ENCODE results near the gene LRRC59. TPM values are rescaled to one million over a fixed set of nuclear protein-coding genes. Genes with fewer than 3 reads are reported as not detected.

LRRC59 gene
- total RNA-seq, 1 donor from 2014 or later = 113 TPM

DNA sequence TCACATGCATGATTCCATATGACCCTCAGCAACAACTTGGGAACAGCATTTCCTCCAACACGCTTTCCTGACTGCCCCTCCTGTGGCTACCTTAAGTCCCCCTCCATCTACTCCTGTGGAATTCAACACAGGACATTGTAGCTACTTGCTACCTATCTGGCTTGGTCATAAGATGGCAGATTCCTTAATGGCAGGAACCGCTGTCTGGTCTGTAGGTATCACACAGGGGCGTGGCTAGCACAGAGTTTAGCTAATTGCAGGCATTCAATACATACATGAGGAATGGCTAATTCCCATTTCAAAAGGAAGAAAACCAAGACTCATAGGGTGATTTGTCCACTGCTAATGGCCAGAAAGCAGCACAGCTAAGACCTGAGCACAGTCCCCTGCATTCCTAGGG, 8.6 kb downstream of the LRRC59 start:
- no peak overlapping the region for H3K4me3 Mint-ChIP-seq
- peaks cover 10% of the 10 kb centered on the region for H3K4me1 Mint-ChIP-seq
- no peaks in the 10 kb centered on the region for H3K9me3 Mint-ChIP-seq
- DNase-seq = no peak
- H3K27me3 Mint-ChIP-seq = no peaks in the 10 kb centered on the region
- intact Hi-C loops (cut with micrococcal nuclease) = no loop called here
- peaks cover 81% of the 10 kb centered on the region for H3K36me3 Mint-ChIP-seq (ENCODE audit: low read depth)
- H3K27ac Mint-ChIP-seq = no peak overlapping the region

DNA sequence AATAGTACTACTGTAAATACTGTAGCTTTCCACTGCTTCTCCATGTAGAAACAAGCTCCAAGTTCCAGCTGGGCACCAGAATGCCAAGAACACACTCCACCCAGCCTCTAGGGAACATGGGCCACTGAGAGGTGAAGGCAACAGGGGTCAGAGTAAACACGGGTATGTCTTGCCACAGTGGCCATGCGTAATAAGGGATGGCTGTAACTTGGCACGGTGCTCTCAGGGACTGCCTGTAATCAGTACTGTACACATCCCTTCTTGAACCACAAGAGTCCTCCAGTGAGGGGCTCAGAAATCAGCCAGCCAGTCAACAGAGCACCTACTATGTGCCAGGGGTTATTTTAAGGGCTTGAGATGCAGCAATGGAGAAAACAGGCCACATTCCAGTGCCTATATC, 10.8 kb downstream of the LRRC59 start:
- intact Hi-C loops (cut with micrococcal nuclease) = no loop called here
- Mint-ChIP-seq H3K36me3 (ENCODE audit: low read depth) (peaks cover 75% of the 10 kb centered on the region), H3K4me1 (peaks cover 3% of the 10 kb centered on the region), H3K27me3 (no peaks in the 10 kb centered on the region), H3K9me3 (no peaks in the 10 kb centered on the region), H3K27ac (no peak overlapping the region), H3K4me3 (no peak overlapping the region)
- DNase-seq = no peak

DNA sequence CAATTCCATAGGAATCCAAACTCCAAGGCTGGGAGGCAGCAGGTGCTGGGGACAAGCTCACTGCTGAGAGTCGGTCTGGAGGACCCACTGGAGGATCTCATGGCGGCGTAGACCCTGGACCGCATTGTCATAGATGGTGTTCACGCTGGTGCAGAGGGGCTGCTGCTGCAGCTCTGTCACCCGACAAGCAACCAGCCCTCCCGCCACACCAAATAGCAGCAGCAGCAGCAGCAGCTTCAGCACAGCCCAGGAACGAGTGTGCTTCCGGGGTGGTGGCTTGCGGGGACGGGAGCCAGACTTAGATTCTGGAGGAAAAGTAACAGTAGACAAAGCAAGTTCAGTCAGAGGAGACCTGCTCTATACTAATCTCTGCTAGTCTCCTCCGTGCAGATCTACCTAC, 14.4 kb downstream of the LRRC59 start:
- Mint-ChIP-seq H3K27me3 (no peaks in the 10 kb centered on the region), H3K4me3 (no peak overlapping the region), H3K36me3 (ENCODE audit: low read depth) (peaks cover 64% of the 10 kb centered on the region), H3K9me3 (no peaks in the 10 kb centered on the region), H3K4me1 (peaks cover 1% of the 10 kb centered on the region), H3K27ac (no peak overlapping the region)
- no peak for DNase-seq
- intact Hi-C loops (cut with micrococcal nuclease) = no loop called here

DNA sequence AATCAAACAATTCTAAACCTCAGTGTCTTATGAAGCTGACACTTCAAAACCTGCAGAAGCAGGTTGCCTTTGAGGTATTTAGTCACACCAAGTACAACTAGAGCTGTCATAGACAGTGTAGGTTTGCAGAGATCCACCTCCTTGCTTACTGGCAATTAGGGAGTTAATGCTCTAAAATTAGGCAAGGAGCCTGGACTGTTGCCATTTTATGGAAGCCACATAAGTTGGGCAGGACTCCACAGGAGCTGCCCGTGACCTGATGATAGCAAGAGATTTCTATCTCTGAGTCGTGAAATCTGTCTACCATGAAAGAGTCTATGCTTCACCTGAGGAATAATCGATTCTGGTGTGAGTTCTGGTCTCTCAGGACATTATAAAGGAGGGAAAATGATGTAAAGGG, 15.4 kb downstream of the LRRC59 start:
- no peaks in the 10 kb centered on the region for H3K9me3 Mint-ChIP-seq
- H3K36me3 Mint-ChIP-seq (ENCODE audit: low read depth) = peaks cover 54% of the 10 kb centered on the region
- no peaks in the 10 kb centered on the region for H3K27me3 Mint-ChIP-seq
- no peak overlapping the region for H3K4me3 Mint-ChIP-seq
- H3K4me1 Mint-ChIP-seq = peaks cover 1% of the 10 kb centered on the region
- intact Hi-C loops (cut with micrococcal nuclease) = no loop called here
- no peak for DNase-seq
- H3K27ac Mint-ChIP-seq = no peak overlapping the region

DNA sequence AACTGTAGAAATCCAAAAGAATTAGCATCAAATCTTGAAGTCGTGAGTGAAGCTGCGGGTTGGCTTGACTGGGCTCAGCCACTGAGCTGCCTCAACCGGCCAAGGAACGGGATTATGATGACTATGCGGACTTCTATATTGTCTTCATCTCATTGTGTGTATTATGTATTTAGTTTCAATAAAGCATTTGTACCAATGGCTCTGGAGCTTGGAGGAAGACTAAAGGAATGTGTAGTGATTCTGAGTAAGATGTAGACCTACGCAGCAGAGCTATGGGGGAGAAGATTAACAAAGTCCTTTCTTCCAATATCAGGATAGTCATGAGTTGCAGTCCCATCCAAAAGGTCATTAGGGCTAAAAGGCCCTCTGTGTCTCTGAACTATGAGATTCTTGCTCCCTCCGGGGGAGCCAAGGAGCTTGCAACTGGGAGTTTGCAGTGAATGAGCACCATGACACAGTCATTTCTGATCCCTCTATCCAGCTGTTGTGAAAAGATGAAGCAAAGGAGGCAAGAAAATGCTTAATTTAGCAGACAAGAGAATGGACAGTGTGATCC, 16.0 kb downstream of the LRRC59 start:
- Mint-ChIP-seq H3K36me3 (ENCODE audit: low read depth) (peaks cover 48% of the 10 kb centered on the region), H3K27ac (no peak overlapping the region), H3K9me3 (no peaks in the 10 kb centered on the region), H3K4me1 (peaks cover 3% of the 10 kb centered on the region), H3K4me3 (no peak overlapping the region), H3K27me3 (no peaks in the 10 kb centered on the region)
- no peak for DNase-seq
- intact Hi-C loops (cut with micrococcal nuclease) = no loop called here

DNA sequence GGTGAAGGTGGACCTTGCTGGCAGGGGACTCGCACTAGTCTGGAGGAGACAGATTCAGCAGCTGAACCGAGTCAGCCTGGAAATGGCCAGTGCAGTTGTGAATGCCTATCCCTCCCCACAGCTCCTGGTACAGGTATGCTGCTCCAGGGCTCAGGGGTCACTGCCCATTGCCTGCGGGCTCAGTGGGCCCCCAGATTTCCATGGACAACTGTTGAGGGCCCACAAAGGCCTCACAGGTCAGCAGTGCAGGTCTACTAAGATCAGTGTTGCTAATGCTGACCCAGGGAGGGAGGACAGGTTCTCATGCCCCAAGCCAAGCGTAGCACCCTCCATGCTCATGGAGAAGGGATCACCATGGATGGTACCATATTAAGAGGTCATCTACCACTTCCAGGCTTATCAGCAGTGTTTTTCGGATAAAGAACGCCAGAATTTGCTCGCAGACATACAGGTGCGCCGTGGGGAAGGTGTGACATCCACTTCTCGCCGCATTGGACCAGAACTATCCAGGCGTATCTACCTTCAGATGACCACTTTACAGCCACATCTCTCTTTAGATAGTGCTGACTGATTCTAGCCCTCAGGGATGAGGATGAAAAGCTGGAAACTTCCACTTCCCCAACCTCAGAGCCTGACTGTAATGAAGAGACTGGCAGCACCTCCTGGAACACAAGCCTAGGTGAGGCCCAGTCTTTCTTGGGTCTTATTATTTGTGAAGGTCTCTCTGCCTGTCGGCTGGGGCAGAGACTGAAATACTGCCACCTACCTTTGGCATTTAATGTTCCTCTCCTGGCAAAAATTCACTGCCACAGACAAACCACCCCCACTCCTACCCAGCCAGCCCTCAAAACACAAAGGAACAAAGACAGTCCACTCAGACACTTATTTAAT, 16.7 kb downstream of the LRRC59 start:
- H3K36me3 Mint-ChIP-seq (ENCODE audit: low read depth) = peaks cover 42% of the 10 kb centered on the region

DNA sequence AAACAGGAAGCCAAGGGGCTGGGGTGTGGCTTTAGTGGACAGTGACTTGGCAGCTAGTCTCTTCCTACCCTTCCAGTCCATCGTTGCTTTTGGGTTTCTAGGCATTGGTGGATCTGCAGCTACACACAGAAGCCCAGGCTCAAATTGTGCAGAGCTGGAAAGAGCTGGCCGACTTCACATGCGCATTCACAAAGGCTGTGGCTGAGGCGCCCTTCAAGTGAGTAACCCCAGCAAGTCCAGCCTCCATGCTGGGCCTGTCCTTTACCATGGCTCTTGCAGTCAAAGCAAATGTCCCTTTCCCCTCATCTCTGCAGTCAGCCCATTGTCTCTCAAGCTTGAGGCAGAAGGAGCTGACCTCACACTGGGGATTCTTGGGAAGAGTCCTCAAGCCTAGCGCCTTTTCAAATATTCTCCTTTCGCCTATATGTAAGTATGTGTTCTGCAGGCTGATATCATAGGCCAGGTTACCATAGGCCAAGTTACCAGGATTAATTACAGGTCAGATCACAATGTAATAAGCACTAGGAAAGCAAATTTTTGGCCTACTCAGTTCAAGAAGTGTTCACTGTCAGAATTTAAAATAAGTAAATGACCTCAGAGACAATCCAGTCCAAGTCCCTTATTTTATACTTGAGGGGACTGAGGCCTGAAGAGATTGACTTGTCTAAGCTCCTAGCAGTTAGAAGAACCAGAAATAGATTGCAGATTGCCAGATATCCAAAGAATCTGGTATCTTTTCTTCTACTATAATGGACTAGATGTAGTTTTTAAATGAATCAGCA, 17.8 kb downstream of the LRRC59 start:
- no peak for DNase-seq
- intact Hi-C loops (cut with micrococcal nuclease) = no loop called here
- peaks cover 3% of the 10 kb centered on the region for H3K4me1 Mint-ChIP-seq
- no peaks in the 10 kb centered on the region for H3K9me3 Mint-ChIP-seq
- no peak overlapping the region for H3K4me3 Mint-ChIP-seq
- H3K27me3 Mint-ChIP-seq = no peaks in the 10 kb centered on the region
- H3K36me3 Mint-ChIP-seq (ENCODE audit: low read depth) = peaks cover 40% of the 10 kb centered on the region
- no peak overlapping the region for H3K27ac Mint-ChIP-seq

More for the DNA sequence above, 16.7 kb downstream of the LRRC59 start:
- intact Hi-C loops (cut with micrococcal nuclease) = no loop called here
- Mint-ChIP-seq H3K4me3 (no peak overlapping the region), H3K4me1 (peaks cover 3% of the 10 kb centered on the region), H3K9me3 (no peaks in the 10 kb centered on the region), H3K27me3 (no peaks in the 10 kb centered on the region), H3K27ac (no peak overlapping the region)
- no peak for DNase-seq

DNA sequence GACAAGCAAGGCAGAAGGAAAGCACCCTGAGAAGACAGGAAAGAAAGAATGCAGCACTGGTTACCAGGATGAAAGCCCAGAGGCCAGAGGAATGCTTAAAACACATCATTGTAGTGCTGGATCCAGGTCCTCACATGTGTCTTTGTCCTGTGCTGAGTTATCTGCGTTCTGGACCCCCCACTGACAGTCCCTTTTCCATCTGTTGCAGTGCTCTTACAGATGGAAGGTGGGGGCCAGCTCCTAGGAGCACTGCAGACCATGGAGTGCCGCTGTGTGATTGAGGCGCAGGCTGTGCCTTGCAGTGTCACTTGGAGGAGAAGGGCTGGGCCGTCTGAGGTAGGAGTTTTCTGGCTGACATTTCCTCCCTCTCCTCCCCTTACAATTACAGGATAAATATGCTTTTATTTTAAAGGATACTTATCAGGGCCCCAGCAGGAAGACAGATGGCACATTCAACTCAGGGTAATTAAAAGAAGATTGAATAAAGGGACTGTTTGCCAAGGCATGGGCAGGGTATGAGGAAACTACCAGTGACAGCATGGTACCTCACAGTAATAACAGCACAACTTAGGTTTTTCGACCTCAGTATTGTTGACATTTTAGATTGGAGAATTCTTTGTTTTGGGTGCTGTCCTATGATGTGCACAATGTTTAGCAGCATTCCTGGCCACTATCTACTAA, 21.3 kb downstream of the LRRC59 start:
- H3K27ac Mint-ChIP-seq = no peak overlapping the region
- intact Hi-C loops (cut with micrococcal nuclease) = no loop called here

DNA sequence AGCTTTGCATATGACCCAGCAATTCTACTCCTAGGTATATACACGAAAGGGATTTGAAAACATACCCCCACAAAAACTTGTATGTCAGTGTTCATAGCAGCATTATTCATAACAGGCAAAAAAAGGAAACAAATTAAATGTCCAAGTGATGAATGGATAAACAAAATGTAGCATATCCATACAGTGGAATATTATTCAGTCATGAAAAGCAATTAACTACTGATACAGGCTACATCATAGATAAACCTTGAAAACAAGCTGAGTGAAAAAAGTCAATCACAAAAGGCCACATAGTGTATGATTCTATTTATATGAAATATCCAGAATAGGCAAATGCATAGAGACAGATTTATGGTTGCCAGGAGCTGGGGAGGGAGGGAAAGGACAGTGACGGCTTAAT, 23.6 kb downstream of the LRRC59 start:
- peaks cover 41% of the 10 kb centered on the region for H3K36me3 Mint-ChIP-seq (ENCODE audit: low read depth)
- H3K27me3 Mint-ChIP-seq = no peaks in the 10 kb centered on the region
- peaks cover 28% of the 10 kb centered on the region for H3K4me1 Mint-ChIP-seq
- intact Hi-C loops (cut with micrococcal nuclease) = loop anchor here (1.0 kb wide), 1 partner anchor 24 kb away; the partner anchor contains the start of gene LRRC59
- no peaks in the 10 kb centered on the region for H3K9me3 Mint-ChIP-seq
- peak overlapping the region; percentile 100 for H3K27ac Mint-ChIP-seq
- no peak for DNase-seq
- H3K4me3 Mint-ChIP-seq = peak overlapping the region; percentile 98

More for the DNA sequence above, 21.3 kb downstream of the LRRC59 start:
- H3K4me1 Mint-ChIP-seq = peaks cover 27% of the 10 kb centered on the region
- DNase-seq = no peak
- no peaks in the 10 kb centered on the region for H3K27me3 Mint-ChIP-seq
- H3K9me3 Mint-ChIP-seq = no peaks in the 10 kb centered on the region
- no peak overlapping the region for H3K4me3 Mint-ChIP-seq
- H3K36me3 Mint-ChIP-seq (ENCODE audit: low read depth) = peaks cover 35% of the 10 kb centered on the region

DNA sequence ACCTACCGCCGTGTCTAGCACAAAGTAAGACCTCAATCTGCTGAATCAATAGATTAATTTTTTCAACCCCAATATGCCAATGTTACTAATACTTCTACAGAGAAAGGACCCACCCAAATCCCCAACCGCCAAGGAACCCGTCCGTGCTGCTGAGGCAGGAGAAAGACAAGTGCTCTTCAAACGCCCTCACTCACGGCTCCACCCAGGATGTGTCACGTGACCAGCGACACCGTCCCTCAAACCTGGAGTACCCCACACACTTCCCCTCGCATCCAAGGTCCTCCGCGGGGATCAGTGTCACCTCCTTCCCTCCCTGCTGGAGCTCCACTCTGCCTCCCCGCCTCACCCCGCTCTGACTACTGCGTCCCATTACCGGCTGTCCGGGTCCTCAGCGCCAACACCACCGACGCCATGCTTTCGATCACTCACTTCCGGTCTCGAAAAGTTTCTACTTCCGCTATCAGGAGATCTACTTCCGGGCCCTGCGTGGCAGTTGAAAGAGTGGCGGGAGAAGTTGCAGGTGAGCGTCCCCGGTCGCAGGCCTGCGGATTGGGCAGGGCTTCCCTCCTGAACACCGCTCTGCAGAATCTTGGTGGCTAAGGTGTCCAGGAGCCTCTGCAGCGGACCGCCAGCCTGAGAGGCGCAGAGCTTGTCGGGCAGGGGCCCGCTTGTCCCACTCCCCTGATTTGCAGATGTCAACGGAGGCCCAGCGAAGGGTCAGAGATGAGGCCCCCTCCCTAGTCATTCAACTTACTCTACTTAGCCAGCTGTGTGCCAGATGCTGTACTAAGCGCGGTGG, 24.4 kb downstream of the LRRC59 start, which contains the start of the genes EME1 and MRPL27:
EME1 (plus strand) TSS at position 472 of the 799 bp plus-strand sequence. CDS start 1,980 bp downstream, outside the sequence.
MRPL27 (minus strand) TSS at position 427 of the 799 bp plus-strand sequence; CDS start at position 413, 14 bp downstream.
- intact Hi-C loops (cut with micrococcal nuclease) = loop anchor here (1.0 kb wide), 1 partner anchor 24 kb away; the partner anchor contains the start of gene LRRC59
- H3K9me3 Mint-ChIP-seq = no peaks in the 10 kb centered on the region
- DNase-seq = peak; percentile 96
- peaks cover 49% of the 10 kb centered on the region for H3K36me3 Mint-ChIP-seq (ENCODE audit: low read depth)
- peaks cover 28% of the 10 kb centered on the region for H3K4me1 Mint-ChIP-seq
- no peaks in the 10 kb centered on the region for H3K27me3 Mint-ChIP-seq
- peak within 1 kb of the TSS; percentile 98 for H3K4me3 Mint-ChIP-seq
- peak within 1 kb of the TSS; percentile 100 for H3K27ac Mint-ChIP-seq

DNA sequence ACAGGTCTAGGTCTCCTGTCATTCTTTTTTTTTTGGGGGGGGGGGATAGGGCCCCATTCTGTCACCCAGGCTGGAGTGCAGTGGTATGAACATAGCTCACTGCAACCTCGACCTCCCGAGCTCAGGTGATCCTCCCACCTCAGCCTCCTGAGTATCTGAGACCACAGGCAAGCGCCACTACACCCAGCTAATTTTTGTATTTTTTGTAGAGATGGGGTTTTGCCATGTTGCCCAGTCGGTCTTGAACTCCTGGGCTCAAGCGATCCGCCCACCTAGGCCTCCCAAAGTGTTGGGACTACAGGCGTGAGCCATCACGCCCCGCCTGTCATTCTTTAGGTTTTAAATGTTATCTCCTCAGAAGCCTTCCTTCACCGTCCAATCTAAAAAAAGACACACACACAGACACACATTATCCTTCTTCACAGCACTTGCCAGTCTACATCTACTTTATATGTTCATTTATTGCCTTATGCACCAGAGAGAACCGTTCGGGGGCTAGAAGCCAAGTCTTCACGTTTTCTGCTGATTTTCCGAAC, 25.0 kb downstream of the LRRC59 start:
- Mint-ChIP-seq H3K4me1 (peaks cover 30% of the 10 kb centered on the region), H3K27me3 (no peaks in the 10 kb centered on the region), H3K36me3 (ENCODE audit: low read depth) (peaks cover 55% of the 10 kb centered on the region), H3K27ac (peak overlapping the region; percentile 100), H3K4me3 (peak overlapping the region; percentile 98), H3K9me3 (no peaks in the 10 kb centered on the region)
- no peak for DNase-seq
- intact Hi-C loops (cut with micrococcal nuclease) = no loop called here

DNA sequence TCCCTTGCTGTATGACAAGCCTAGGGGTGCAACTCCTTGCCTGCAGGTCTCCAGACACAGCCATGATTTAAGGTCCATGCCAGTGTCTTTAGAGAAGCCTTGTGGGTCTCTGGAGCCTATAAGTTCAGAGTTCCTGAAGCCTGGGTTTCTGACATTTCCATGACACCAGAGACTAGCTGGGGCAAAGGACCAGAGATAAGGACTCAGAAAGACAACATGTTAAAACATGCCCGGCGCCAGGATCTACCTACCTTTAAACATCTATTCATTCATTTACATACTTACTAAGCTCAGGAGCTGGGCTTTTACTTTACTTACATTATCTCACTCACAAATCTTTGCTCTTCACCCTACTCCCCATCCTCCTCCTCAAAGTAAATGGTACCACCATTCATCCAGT, 25.8 kb downstream of the LRRC59 start:
- H3K4me1 Mint-ChIP-seq = peaks cover 30% of the 10 kb centered on the region
- H3K4me3 Mint-ChIP-seq = peak overlapping the region; percentile 98
- H3K27me3 Mint-ChIP-seq = no peaks in the 10 kb centered on the region
- intact Hi-C loops (cut with micrococcal nuclease) = no loop called here
- peaks cover 59% of the 10 kb centered on the region for H3K36me3 Mint-ChIP-seq (ENCODE audit: low read depth)
- H3K27ac Mint-ChIP-seq = peak overlapping the region; percentile 100
- no peak for DNase-seq
- no peaks in the 10 kb centered on the region for H3K9me3 Mint-ChIP-seq

All from activated CD4-positive, alpha-beta T cell treated with anti-CD3 and anti-CD28 coated beads, Interleukin-2, amount 10 ng/mL, durations not matched to agents 24 days and 14 days (primary cell).